ENCODE results near the gene CSTF1.

The CSTF1 gene

DNA sequence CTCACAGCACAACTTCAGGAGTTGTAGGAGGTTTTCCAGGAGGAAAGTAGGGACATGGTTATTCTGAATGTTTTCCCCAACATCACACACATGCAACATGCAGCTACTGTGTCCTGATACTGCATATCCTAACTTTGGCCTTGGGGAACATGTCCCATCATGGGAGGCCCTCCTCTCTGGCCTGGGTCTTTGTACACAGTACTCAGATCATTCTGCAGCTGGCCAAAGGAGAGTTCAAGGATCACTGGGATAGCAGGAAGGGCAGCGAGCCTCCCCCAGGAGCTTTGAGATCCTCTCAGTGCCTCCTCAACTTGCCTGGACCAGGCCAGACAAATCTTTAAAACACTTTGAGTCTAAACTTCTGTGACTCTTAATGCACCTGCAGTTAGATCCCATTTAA is 32.5 kb downstream of the CSTF1 start:
- TF ChIP-seq GATA3 (IDR thresholded peaks at IDR 0.05; ENCODE audit: low read depth, low read length) = no peak
- no peak for TF ChIP-seq GATA2 (IDR thresholded peaks at IDR 0.05; ENCODE audit: low read depth, low read length)

DNA sequence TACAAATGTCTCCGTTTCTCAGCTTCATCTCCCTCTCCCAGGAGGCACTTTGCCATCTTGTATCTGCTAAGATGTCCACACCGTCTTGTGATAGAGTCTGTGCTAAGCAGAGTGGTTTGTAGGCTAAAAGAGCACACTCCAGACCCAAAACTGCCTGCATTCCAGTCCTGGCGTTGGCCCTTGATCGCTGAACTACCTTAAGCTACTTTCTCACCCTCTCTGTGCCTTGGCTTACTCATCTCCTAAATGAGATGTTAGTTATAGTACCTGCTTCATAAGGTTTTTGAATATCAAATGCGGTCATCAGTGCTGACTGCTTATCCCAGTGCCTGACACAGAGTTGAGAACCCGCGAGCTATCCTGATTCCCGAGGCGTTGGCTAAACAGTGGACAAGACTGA is 33.6 kb downstream of the CSTF1 start:
- TF ChIP-seq GATA3 (IDR thresholded peaks at IDR 0.05; ENCODE audit: low read depth, low read length) = no peak
- no peak for TF ChIP-seq GATA2 (IDR thresholded peaks at IDR 0.05; ENCODE audit: low read depth, low read length)

DNA sequence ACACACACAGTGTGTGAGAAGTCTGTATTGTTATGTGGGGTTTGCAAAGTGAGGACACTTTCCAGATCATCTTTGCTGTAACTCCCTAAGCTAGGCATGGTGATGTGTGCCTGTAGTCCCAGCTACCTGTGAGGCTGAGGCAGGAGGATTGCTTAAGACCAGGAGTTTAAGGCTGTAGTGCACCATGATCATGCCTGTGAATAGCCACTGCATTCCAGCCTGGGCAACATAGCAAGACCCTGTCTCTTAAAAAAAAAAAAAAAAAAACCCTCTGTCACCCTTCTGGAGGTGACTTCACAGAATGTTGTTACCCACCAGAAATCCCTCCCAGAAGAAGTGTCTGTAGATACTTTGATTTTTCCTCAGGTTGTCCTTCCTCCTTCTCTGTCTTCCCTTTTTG is 34.5 kb downstream of the CSTF1 start:
- TF ChIP-seq GATA2 (IDR thresholded peaks at IDR 0.05; ENCODE audit: low read depth, low read length) (no peak), GATA3 (IDR thresholded peaks at IDR 0.05; ENCODE audit: low read depth, low read length) (no peak)

DNA sequence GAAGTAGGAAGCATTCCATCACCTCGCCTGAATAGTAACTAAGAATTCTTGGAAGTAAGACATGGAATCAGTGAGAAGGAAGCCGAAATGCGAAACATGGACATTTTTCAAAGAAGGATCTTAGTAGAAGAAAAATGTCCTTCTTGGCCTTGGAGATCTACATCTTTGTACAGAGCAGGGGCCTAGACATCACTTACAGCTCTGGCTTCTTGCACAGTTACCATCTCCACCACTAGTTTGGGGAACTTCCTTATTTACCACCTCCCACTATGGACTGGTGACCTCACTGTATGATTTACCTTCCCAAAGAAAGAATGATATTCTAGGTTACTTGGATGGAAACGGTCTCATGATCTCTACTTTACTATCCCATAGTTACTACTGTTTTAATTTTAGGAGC is 35.4 kb downstream of the CSTF1 start:
- TF ChIP-seq GATA2 (IDR thresholded peaks at IDR 0.05; ENCODE audit: low read depth, low read length) (no peak), GATA3 (IDR thresholded peaks at IDR 0.05; ENCODE audit: low read depth, low read length) (no peak)

DNA sequence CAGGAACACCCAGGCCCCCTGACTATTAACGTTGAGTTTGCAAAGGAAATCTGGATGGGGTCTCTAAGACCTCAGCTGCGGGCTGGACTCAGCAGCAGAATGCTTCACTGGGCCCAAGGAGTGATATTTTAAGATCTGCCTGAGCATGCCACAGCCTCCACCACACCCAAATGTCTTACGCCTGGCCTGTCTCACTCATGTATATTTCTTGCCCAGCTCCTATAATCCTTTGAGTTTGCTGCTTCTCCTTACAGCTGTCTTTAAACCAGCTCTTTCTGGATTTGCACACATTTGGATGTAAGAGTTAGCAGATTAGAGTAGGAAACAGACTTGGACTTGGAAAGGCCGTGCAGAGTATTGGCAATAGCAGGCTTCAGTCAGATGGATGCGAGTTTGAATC is 36.0 kb downstream of the CSTF1 start:
- TF ChIP-seq GATA2 (IDR thresholded peaks at IDR 0.05; ENCODE audit: low read depth, low read length) (no peak), GATA3 (IDR thresholded peaks at IDR 0.05; ENCODE audit: low read depth, low read length) (no peak)

DNA sequence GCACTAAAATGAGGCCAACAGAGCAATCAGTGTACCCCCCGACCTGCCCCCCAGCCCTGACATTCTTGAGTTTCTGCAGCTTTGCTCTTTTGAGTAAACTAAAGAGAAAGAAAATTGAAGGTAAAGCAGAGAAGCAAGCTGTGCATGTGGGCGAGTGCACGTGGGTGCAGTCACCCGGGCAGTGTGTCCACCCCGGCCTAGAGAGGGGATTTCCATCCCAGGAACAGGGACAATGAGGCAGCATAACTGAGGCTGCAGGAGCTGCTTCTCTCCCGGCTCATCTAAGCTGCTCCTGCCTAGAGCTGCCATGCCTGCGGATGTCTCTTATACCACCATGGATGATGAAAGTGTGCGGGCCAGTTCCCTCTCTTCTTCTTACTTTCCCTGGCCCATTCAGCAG is 36.4 kb downstream of the CSTF1 start:
- TF ChIP-seq GATA3 (IDR thresholded peaks at IDR 0.05; ENCODE audit: low read depth, low read length) (no peak), GATA2 (IDR thresholded peaks at IDR 0.05; ENCODE audit: low read depth, low read length) (no peak)

DNA sequence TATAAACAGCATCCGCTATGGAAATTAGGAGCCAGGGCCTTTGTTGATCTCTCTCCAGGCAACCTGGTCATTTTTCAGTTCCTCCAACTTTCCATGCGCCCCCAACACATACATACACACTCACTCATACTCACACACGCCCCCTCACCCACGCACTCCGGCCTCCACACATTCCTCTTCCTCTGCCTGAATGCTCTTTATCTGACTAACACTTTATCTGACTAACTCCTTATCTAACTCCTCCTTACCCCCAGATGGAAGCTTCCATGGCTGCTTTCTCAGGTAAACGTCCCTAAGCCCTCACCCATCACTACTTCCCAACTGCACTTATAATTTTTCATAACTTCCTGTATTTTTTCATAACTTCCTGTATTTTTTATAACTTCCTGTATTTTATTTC is 37.1 kb downstream of the CSTF1 start:
- TF ChIP-seq GATA2 (IDR thresholded peaks at IDR 0.05; ENCODE audit: low read depth, low read length) = no peak
- TF ChIP-seq GATA3 (IDR thresholded peaks at IDR 0.05; ENCODE audit: low read depth, low read length) = no peak

DNA sequence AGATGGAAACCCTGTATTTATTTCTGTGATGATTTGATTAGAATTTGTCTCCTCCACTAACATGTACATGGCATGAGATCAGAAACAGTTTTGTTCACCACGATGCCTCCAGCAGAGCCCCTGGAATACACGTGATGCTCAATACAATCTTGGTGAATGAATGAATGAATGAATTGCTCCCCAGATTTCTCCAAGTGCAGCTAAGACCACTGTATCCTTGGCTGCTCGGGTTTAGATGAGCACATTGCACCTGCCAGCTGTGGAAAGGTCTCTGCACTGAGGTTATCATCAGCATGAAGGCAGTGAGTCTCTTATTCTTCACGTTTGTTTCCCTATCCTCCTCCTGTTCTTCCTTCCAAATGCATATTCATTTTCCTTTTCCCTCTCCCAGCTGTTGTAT is 37.5 kb downstream of the CSTF1 start:
- TF ChIP-seq GATA3 (IDR thresholded peaks at IDR 0.05; ENCODE audit: low read depth, low read length) (no peak), GATA2 (IDR thresholded peaks at IDR 0.05; ENCODE audit: low read depth, low read length) (no peak)

DNA sequence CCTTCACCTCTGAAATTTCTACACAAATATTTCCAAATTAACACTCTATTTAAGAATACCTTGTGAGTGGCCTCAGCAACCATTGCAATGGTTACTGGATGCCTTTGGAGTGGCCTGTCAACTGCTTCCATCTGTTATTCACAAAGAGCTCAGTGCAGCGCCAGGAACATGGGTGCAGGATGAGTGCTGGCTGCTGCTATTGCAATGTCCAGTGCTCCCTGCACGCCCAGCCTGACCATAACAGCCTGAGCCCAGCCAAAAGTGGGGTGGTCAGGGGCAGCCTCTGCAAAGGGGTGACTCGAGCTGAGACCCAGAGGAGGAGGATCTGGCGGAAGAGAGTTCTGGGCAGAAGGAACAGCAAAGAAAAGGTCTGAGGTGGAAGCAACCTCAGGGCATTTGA is 38.0 kb downstream of the CSTF1 start:
- no peak for TF ChIP-seq GATA3 (IDR thresholded peaks at IDR 0.05; ENCODE audit: low read depth, low read length)
- TF ChIP-seq GATA2 (IDR thresholded peaks at IDR 0.05; ENCODE audit: low read depth, low read length) = no peak

DNA sequence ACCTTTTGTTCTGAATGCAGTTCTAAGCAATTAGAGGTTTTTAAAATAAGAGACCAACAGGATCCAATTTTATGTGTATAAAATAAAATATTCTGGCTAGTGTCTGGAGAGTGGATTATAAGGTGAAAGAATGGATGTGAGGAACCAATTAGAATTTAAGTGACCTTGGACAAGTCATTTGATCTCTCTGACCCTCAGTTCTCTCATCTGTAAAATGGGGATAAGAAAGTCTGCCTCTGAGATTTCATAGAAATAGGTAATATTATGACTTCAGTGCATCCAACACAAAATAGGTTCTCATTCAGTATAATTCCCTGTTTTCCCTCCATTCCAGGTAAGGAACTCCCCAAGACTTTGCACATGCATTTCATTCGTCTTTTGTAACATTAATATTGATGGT is 38.5 kb downstream of the CSTF1 start:
- TF ChIP-seq GATA2 (IDR thresholded peaks at IDR 0.05; ENCODE audit: low read depth, low read length) = no peak
- TF ChIP-seq GATA3 (IDR thresholded peaks at IDR 0.05; ENCODE audit: low read depth, low read length) = no peak

DNA sequence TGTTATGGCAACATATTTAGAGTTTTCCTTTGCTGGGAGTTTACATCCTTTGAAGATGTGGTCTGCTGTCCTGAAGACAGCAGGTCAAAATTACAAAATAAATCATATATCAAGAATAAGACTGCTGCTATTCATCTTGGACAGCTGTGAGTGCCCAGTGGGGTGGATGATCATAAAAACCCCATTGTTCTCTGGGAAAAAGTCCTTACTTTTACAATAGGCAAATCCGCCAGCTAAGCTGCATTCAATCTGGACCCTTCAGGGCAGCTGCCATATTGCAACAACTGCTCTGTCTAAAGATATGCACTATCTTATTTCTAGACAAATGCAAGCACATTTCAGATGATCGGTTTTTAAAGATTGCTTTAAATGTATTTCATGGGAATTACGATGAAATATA is 39.0 kb downstream of the CSTF1 start:
- TF ChIP-seq GATA2 (IDR thresholded peaks at IDR 0.05; ENCODE audit: low read depth, low read length) (no peak), GATA3 (IDR thresholded peaks at IDR 0.05; ENCODE audit: low read depth, low read length) (no peak)

DNA sequence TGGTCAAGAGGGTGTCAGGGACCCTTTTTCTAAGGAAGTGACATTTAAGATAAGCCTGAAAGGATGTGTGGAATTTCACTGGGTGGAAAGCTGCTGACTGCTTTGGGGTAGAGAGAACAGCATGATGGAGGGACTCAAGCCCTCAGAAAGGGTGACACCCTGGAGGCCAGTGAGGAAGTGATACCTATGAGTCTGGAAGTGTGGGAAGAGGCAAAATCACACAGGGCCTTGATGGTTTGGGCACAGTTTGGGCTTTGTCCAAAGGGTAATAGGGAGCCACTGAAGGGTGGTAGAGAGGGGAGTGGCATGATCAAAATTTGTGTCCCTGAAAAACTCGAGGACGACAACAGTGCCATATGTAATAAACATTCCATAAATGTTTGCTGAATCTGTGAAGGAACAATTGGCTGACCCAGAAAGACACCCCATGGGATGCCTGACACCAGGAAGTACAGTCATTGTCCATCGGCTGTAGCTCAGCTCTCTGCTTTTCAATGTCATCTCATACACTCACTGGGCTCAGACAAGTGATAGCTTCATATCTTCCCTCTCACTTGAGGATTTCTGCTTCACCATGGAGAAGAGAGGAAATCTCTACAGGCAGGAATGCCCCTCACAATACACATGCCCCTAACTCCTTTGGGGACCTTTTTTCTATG is 40.9 kb downstream of the CSTF1 start:
- TF ChIP-seq GATA2 (IDR thresholded peaks at IDR 0.05; ENCODE audit: low read depth, low read length) (no peak), GATA3 (IDR thresholded peaks at IDR 0.05; ENCODE audit: low read depth, low read length) (no peak)

DNA sequence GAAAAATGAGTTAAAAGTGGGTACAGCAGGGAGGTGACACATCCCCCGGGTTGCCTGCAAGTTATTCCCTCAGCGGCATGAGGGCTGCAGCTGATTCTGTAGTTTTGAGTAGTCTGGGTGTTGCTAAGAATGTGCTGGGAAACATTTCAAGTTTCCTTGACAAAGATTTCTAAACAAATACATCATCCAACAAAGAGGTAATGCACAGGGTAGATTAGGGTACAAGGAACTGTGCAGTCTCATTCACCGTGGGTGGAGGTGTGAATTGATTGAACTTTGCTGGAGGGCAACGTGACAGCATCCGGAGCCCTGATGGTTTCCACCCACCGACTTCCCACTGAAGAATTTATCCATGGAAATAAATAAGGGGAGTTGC is 41.4 kb downstream of the CSTF1 start:
- no peak for TF ChIP-seq GATA3 (IDR thresholded peaks at IDR 0.05; ENCODE audit: low read depth, low read length)
- TF ChIP-seq GATA2 (IDR thresholded peaks at IDR 0.05; ENCODE audit: low read depth, low read length) = no peak

DNA sequence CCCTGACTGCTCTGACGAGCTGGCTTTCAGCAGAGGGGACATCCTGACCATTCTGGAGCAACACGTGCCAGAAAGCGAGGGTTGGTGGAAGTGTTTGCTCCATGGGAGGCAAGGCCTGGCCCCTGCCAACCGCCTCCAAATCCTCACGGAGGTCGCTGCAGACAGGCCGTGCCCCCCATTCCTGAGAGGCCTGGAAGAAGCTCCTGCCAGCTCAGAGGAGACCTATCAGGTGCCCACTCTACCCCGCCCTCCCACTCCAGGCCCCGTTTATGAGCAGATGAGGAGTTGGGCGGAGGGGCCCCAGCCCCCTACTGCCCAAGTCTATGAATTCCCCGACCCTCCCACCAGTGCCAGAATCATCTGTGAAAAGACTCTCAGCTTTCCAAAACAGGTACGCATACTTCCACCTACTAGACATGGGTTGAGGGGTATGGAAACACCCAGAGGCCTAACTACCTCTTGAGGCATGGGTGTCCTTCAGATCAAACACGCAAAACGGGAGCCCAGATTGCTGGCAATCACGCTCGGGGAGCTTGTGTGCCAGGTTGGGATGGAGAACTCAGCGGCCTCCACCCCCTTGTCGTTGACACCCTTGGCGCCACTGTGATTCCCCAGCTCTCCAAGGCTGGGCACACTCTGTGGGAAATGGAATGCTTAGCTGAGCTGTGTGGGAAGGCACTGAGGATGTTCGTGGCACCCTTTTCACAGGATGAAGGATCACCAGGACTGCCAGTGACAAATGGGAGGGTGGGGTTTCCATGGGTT is 44.9 kb downstream of the CSTF1 start:
- no peak for TF ChIP-seq GATA3 (IDR thresholded peaks at IDR 0.05; ENCODE audit: low read depth, low read length)
- no peak for TF ChIP-seq GATA2 (IDR thresholded peaks at IDR 0.05; ENCODE audit: low read depth, low read length)

DNA sequence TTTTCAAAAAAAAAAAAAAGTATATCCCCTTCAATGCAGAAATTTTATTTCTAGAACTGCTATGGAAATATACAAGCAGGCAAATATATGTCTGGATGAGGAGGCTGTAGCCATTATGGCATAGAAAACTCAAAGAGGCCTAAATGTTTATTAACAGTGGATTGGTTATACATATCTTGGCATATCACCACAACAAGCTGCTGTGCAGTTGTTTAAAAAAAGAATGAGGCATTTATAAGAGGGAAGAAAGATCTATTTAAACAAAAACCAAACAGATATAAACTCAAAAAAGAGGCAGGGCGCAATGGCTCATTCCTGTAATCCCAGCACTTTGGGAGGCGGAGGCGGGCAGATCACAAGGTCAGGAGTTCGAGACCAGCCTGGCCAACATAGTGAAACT is 45.8 kb downstream of the CSTF1 start:
- TF ChIP-seq GATA3 (IDR thresholded peaks at IDR 0.05; ENCODE audit: low read depth, low read length) (no peak), GATA2 (IDR thresholded peaks at IDR 0.05; ENCODE audit: low read depth, low read length) (no peak)

Data from SH-SY5Y (cell line).